ENCODE measurements around the gene SELENOI. TPM values are rescaled to one million over a fixed set of nuclear protein-coding genes. Genes with fewer than 3 reads are reported as not detected.
A peak's percentile ranks its signal among the peaks of the same experiment; 100 is the strongest.

SELENOI gene
- total RNA-seq = 14.8 TPM
- long read RNA-seq, full-length matches to known transcripts = 4 of 9 reads
- long read RNA-seq, partial matches to known transcripts = 1 of 9 reads
- long read RNA-seq, other reads (novel, unspliced or antisense) = 4 of 9 reads

GRCh38 chr2:26345545-26346453, at the start of gene SELENOI:
SELENOI (plus strand) TSS chr2:26346143; CDS start chr2:26346233, 90 bp downstream.
- Histone ChIP-seq H3K36me3 (no peaks in the 10 kb centered on the region), H3K27ac (peak within 1 kb of the TSS; percentile 92), H3K4me1 (peaks cover 33% of the 10 kb centered on the region), H3K9me3 (no peaks in the 10 kb centered on the region), H3K4me3 (peak within 1 kb of the TSS; percentile 85), H3K27me3 (no peaks in the 10 kb centered on the region)
- TF ChIP-seq CTCF (IDR thresholded peaks at IDR 0.05) = no peak
- intact Hi-C loops (cut with DNase I) = no loop called here
- DNase-seq (peak; percentile 99), ATAC-seq (peak; percentile 99)

GRCh38 chr2:26297061-26297460, 48.9 kb upstream of the SELENOI start:
- DNase-seq (no peak), ATAC-seq (no peak)
- H3K36me3 ChIP-seq = no peaks in the 10 kb centered on the region
- no peaks in the 10 kb centered on the region for H3K27me3 ChIP-seq
- TF ChIP-seq CTCF (IDR thresholded peaks at IDR 0.05) = no peak
- H3K9me3 ChIP-seq = no peaks in the 10 kb centered on the region
- H3K27ac ChIP-seq = no peak overlapping the region
- H3K4me1 ChIP-seq = peaks cover 14% of the 10 kb centered on the region
- intact Hi-C loops (cut with DNase I) = no loop called here
- H3K4me3 ChIP-seq = no peak overlapping the region

DNA sequence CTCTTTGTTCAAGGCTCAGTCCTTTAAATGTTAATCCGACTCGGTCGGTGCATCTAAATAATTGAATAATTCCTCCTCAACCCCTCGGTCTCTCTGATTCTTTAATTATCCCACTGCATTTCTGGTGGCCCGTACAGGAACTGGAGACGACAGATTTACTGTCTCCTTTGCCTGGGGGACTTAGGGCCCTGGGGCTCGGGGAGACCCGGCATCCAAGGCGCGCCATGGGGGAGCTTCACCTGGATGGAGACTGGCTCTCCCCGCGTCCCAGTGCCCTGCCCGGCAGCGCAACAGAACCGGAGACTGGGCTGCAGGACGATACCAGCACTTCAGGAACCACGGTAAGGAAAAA, 47.7 kb upstream of the SELENOI start:
- DNase-seq (no peak), ATAC-seq (no peak)
- no peak for TF ChIP-seq CTCF (IDR thresholded peaks at IDR 0.05)
- peak overlapping the region; percentile 79 for H3K27ac ChIP-seq
- no peaks in the 10 kb centered on the region for H3K36me3 ChIP-seq
- peaks cover 14% of the 10 kb centered on the region for H3K4me1 ChIP-seq
- intact Hi-C loops (cut with DNase I) = no loop called here
- H3K4me3 ChIP-seq = peak overlapping the region; percentile 62
- no peaks in the 10 kb centered on the region for H3K27me3 ChIP-seq
- H3K9me3 ChIP-seq = no peaks in the 10 kb centered on the region

GRCh38 chr2:26298638-26299393, 47.1 kb upstream of the SELENOI start:
- Histone ChIP-seq H3K9me3 (no peaks in the 10 kb centered on the region), H3K27ac (peak overlapping the region; percentile 79)
- intact Hi-C loops (cut with DNase I) = no loop called here

More at GRCh38 chr2:26298638-26299393, 47.1 kb upstream of the SELENOI start:
- Histone ChIP-seq H3K36me3 (no peaks in the 10 kb centered on the region), H3K27me3 (no peaks in the 10 kb centered on the region), H3K4me3 (peak overlapping the region; percentile 62), H3K4me1 (peaks cover 14% of the 10 kb centered on the region)
- ATAC-seq (peak; percentile 89), DNase-seq (no peak)
- TF ChIP-seq CTCF (IDR thresholded peaks at IDR 0.05) = no peak
